H1 (cell line): Measurements from ENCODE around the gene CLCF1. TPM values are rescaled to one million over a fixed set of nuclear protein-coding genes. Genes with fewer than 3 reads are reported as not detected.

Experiments used
- CEBPB ChIP-seq: IDR thresholded peaks from 2 replicates; pipeline ENCODE4 v1.6.1; 2012; ENCODE audit warnings: low read depth, low read length
- CTBP2 ChIP-seq: IDR thresholded peaks from 2 replicates; pipeline ENCODE4 v1.7.0; 2011; ENCODE audit warnings: borderline replicate concordance, mild to moderate bottlenecking, moderate library complexity, mixed read lengths, low read length; ENCODE audit not compliant: insufficient read depth, insufficient read length
- JUN ChIP-seq: IDR thresholded peaks from 2 replicates; pipeline ENCODE4 v1.6.1; 2011; ENCODE audit warnings: low read depth, mild to moderate bottlenecking, improper control_type of control experiment, low read length
- POLR2AphosphoS5 ChIP-seq: IDR thresholded peaks from 2 replicates; pipeline ENCODE4 v1.6.1; 2011; ENCODE audit warnings: low read depth, low read length
- SIN3A ChIP-seq, 2 experiments: IDR thresholded peaks in 1 of 2; conservative IDR thresholded peaks in 1 of 2; 2 replicates each; pipeline ENCODE4 v1.6.1; 2011 to 2012; ENCODE audit warnings: low read length in 2 of 2, improper control_type of control experiment in 1 of 2, low read depth in 1 of 2, mild to moderate bottlenecking in 1 of 2
- SP2 ChIP-seq: IDR thresholded peaks from 2 replicates; pipeline ENCODE4 v1.6.1; 2012; ENCODE audit warnings: mild to moderate bottlenecking, low read length, inconsistent platforms
- SRF ChIP-seq: IDR thresholded peaks from 2 replicates; pipeline ENCODE4 v1.6.1; 2011; ENCODE audit warnings: mild to moderate bottlenecking, low read depth, low read length, moderate library complexity
- polyA plus RNA-seq, 7 experiments: library from polyadenylated mRNA; depleted of rRNA in 3 of 7; stranded (reverse) in 5 of 7; unstranded in 2 of 7; fragments of >200 nt in 5 of 7; fragments of 200-250 nt in 2 of 7; gene quantifications; 1 replicate in 5 of 7; 2 replicates in 1 of 7; 4 replicates in 1 of 7; pipeline versions ENCODE4 v1.2.1 to v1.2.3, GENCODE V29; 2011 to 2013; ENCODE audit warnings: missing spikeins in 2 of 7, mixed read lengths in 2 of 7
- total RNA-seq: library from RNA; stranded (reverse); fragmentation: NEBNext Ultra II Directional; extraction: Animal tissue kit (Norgen Biotek cat#: 25700); gene quantifications from 2 replicates; pipeline ENCODE4 v1.2.1, GENCODE V29; 2021

Gene CLCF1
- total and polyA plus RNA-seq, 2 of the 8 experiments (the other 6 are each of a cell fraction or from before 2014, with no cell fraction given): 0.32 to 1.2 TPM

GRCh38 chr11:67322049-67322448 is 51.3 kb downstream of the CLCF1 start (continued):
- no peak for TF ChIP-seq SRF
- TF ChIP-seq JUN: no peak
- TF ChIP-seq CEBPB: no peak
- no peak for TF ChIP-seq POLR2AphosphoS5
- TF ChIP-seq SIN3A (conservative IDR thresholded peaks at IDR 0.05 in 1 of 2, IDR thresholded peaks at IDR 0.05 in 1 of 2; ENCODE audit: low read depth in 1 of 2, low read length in 2 of 2): no peak
- no peak for TF ChIP-seq SP2
- TF ChIP-seq CTBP2: no peak
